Body of pancreas (tissue), 4 donors: ENCODE results near the gene RFX1.

Source experiments
- POLR2A ChIP-seq, 3 donors: fragments of 450-650 bp; IDR thresholded peaks; one replicate each; pipeline ENCODE4 v1.6.1; 2016; ENCODE audit warnings: antibody characterized with exemption in 3 of 3, mild to moderate bottlenecking in 2 of 3
- TF ChIP-seq, protein P1 (sequence below), 7 experiments: fragments of 450-650 bp in 4 of 7; fragments of 200-600 bp in 3 of 7; sonication (generic) in 3 of 7; IDR thresholded peaks; one replicate each; pipeline ENCODE4 v1.5.1; 2016 to 2019; ENCODE audit warnings: antibody characterized with exemption in 7 of 7

DNA sequence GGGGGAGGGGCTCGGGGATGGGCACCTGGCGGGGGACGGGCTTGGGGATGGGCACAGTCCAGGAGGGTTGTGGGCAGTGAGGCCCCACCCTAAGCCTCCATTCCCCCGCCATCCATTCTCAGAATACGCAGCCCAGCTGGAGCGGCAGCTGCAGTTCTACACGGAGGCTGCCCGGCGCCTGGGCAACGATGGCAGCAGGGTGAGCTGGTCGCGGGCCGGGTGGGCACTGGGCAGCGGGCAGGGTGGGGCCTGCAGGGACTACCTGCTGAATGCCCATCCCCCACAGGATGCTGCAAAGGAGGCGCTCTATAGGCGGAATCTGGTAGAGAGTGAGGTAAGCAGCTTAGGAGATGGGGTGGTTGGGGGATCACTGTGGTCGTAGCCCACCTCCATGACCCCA lies 76.2 kb downstream of the RFX1 start:
- TF ChIP-seq, protein P1, sequence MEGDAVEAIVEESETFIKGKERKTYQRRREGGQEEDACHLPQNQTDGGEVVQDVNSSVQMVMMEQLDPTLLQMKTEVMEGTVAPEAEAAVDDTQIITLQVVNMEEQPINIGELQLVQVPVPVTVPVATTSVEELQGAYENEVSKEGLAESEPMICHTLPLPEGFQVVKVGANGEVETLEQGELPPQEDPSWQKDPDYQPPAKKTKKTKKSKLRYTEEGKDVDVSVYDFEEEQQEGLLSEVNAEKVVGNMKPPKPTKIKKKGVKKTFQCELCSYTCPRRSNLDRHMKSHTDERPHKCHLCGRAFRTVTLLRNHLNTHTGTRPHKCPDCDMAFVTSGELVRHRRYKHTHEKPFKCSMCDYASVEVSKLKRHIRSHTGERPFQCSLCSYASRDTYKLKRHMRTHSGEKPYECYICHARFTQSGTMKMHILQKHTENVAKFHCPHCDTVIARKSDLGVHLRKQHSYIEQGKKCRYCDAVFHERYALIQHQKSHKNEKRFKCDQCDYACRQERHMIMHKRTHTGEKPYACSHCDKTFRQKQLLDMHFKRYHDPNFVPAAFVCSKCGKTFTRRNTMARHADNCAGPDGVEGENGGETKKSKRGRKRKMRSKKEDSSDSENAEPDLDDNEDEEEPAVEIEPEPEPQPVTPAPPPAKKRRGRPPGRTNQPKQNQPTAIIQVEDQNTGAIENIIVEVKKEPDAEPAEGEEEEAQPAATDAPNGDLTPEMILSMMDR (IDR thresholded peaks at IDR 0.05), result no peak
- no peak for TF ChIP-seq POLR2A (IDR thresholded peaks at IDR 0.05)
